ENCODE data around the gene WDR59. TPM values are rescaled to one million over a fixed set of nuclear protein-coding genes. Genes with fewer than 3 reads are reported as not detected.
A peak's percentile ranks its signal among the peaks of the same experiment; 100 is the strongest.

The WDR59 gene
- total RNA-seq, 2 experiments from 2014 or later = 26.3 to 80.3 TPM

DNA sequence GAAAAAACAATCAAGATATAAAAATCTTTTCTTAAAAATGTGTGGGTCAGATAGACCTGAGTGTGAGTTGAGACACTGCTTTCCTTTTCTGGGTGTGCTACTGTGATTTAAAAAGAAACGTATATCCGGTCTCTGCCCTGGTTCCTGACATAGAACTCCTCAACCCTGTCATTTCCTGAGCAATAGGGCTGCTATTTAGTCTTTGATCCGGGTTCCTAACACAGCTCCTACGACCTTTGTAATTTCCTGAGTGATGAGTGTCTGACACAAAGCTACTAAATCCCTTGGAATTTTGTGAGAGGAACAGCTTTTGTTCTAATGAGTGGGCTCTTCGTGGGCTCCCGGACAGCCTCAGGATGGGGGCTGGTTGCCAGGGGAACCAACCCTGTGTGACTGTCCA, 116.4 kb downstream of the WDR59 start:
- Histone ChIP-seq H3K36me3 (ENCODE audit: insufficient read depth, low read length) (peaks cover 9% of the 10 kb centered on the region; the same call in 1 of the 2 replicates), H3K27ac (ENCODE audit: low read depth, low read length, poor library complexity, severe bottlenecking) (peak overlapping the region; percentile 58), H3K9me2 (ENCODE audit: insufficient read depth, low read length) (no peaks in the 10 kb centered on the region), H3K9me3 (ENCODE audit: low read length) (no peaks in the 10 kb centered on the region), H3K4me1 (ENCODE audit: insufficient read depth, low read length, poor library complexity, severe bottlenecking) (peaks cover 20% of the 10 kb centered on the region), H3K4me3 (ENCODE audit: low read depth, low read length, poor library complexity, severe bottlenecking) (peak overlapping the region; percentile 8), H2AFZ (ENCODE audit: low read length) (peak overlapping the region; percentile 30; the same call in 1 of the 2 replicates), H3K4me2 (ENCODE audit: low read length) (peak overlapping the region; percentile 39), H3K79me2 (ENCODE audit: insufficient read depth, low read depth, low read length) (no peaks in the 10 kb centered on the region), H4K20me1 (ENCODE audit: insufficient read depth, low read length) (no peaks in the 10 kb centered on the region)
- no peak for TF ChIP-seq EZH2phosphoT487 (IDR thresholded peaks at IDR 0.05; ENCODE audit: borderline replicate concordance, low read depth, low read length)
- TF ChIP-seq, protein P1, sequence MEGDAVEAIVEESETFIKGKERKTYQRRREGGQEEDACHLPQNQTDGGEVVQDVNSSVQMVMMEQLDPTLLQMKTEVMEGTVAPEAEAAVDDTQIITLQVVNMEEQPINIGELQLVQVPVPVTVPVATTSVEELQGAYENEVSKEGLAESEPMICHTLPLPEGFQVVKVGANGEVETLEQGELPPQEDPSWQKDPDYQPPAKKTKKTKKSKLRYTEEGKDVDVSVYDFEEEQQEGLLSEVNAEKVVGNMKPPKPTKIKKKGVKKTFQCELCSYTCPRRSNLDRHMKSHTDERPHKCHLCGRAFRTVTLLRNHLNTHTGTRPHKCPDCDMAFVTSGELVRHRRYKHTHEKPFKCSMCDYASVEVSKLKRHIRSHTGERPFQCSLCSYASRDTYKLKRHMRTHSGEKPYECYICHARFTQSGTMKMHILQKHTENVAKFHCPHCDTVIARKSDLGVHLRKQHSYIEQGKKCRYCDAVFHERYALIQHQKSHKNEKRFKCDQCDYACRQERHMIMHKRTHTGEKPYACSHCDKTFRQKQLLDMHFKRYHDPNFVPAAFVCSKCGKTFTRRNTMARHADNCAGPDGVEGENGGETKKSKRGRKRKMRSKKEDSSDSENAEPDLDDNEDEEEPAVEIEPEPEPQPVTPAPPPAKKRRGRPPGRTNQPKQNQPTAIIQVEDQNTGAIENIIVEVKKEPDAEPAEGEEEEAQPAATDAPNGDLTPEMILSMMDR (conservative IDR thresholded peaks at IDR 0.05; ENCODE audit: low read length) = no peak
- intact Hi-C loops (cut with micrococcal nuclease; ENCODE audit: unreplicated experiment) = no loop called here
- BruUV-seq (replicated peaks) = TSS peak; percentile 61
- POLR2A ChIA-PET = no interaction called here
- peak; percentile 70 for DNase-seq (ENCODE audit: low spot score)
- CTCF ChIA-PET (ENCODE audit: unreplicated experiment) = no interaction called here

DNA sequence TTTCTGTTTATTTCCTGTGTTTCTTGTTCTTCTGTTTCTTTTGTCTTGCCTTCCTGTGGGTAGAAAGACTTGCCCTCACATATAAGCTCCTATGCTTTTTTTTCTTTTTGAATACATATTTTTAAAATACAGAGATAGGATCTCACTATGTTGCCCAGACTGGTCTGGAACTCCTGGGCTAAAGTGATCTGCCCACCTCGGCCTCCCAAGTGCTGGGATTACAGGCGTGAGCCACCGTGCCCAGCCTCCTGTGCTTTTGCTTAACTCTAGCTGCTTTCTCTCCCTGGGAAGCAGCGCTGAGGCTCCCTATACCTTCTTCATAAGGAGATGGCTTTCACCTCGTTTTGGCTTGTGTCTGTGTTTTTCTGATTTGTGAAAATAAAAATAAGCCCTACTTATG, 116.9 kb downstream of the WDR59 start:
- no peak for TF ChIP-seq EZH2phosphoT487 (IDR thresholded peaks at IDR 0.05; ENCODE audit: borderline replicate concordance, low read depth, low read length)
- TF ChIP-seq, protein P1 (conservative IDR thresholded peaks at IDR 0.05; ENCODE audit: low read length) = no peak
- ChIA-PET CTCF (ENCODE audit: unreplicated experiment) (no interaction called here), POLR2A (interaction anchor here (0.6 kb wide), 1 partner anchor 310 kb away, joined by 5 read pairs; no protein-coding TSS in a partner anchor)
- Histone ChIP-seq H3K9me2 (ENCODE audit: insufficient read depth, low read length) (no peaks in the 10 kb centered on the region), H3K9me3 (ENCODE audit: low read length) (no peaks in the 10 kb centered on the region), H3K4me3 (ENCODE audit: low read depth, low read length, poor library complexity, severe bottlenecking) (peak overlapping the region; percentile 8), H2AFZ (ENCODE audit: low read length) (peak overlapping the region; percentile 30; the same call in 1 of the 2 replicates), H3K4me2 (ENCODE audit: low read length) (peak overlapping the region; percentile 39), H4K20me1 (ENCODE audit: insufficient read depth, low read length) (no peaks in the 10 kb centered on the region), H3K27ac (ENCODE audit: low read depth, low read length, poor library complexity, severe bottlenecking) (peak overlapping the region; percentile 58), H3K79me2 (ENCODE audit: insufficient read depth, low read depth, low read length) (no peaks in the 10 kb centered on the region), H3K36me3 (ENCODE audit: insufficient read depth, low read length) (peaks cover 9% of the 10 kb centered on the region; the same call in 1 of the 2 replicates), H3K4me1 (ENCODE audit: insufficient read depth, low read length, poor library complexity, severe bottlenecking) (peaks cover 24% of the 10 kb centered on the region)
- intact Hi-C loops (cut with micrococcal nuclease; ENCODE audit: unreplicated experiment) = no loop called here
- BruUV-seq (replicated peaks) = no TSS peak
- DNase-seq (ENCODE audit: low spot score) = no peak

DNA sequence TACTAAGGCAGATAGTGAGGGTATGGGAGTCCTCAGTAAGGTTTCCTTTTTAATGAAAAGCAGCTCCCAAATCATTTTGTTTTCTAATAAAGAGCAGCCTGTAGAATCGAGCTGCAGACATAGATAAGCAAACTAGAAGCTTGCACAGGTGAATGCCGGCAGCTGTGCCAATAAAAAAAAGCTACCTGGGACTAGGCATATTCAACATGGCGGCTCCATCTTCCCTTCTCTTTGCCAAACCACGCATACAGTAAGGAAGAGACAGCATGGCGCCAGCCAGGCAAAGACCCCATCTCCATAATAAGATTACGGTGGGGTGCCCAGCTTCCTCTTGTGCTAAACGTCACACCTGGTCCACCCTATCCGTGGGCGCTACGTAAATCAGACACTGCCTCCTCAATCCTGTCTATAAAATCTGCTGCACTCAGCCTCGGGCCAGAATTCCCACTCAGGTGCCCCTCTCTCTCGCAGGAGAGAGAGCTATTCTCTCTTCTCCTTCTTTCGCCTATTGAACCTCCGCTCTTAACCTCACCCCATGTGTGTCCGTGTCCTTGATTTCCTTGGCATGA, 117.6 kb downstream of the WDR59 start:
- Histone ChIP-seq H3K27ac (ENCODE audit: low read depth, low read length, poor library complexity, severe bottlenecking) (no peak overlapping the region), H3K36me3 (ENCODE audit: insufficient read depth, low read length) (peaks cover 9% of the 10 kb centered on the region; the same call in 1 of the 2 replicates), H3K9me3 (ENCODE audit: low read length) (no peaks in the 10 kb centered on the region), H3K4me1 (ENCODE audit: insufficient read depth, low read length, poor library complexity, severe bottlenecking) (peaks cover 26% of the 10 kb centered on the region), H3K79me2 (ENCODE audit: insufficient read depth, low read depth, low read length) (no peaks in the 10 kb centered on the region), H4K20me1 (ENCODE audit: insufficient read depth, low read length) (no peaks in the 10 kb centered on the region), H2AFZ (ENCODE audit: low read length) (no peak overlapping the region), H3K9me2 (ENCODE audit: insufficient read depth, low read length) (no peaks in the 10 kb centered on the region), H3K4me2 (ENCODE audit: low read length) (no peak overlapping the region), H3K4me3 (ENCODE audit: low read depth, low read length, poor library complexity, severe bottlenecking) (no peak overlapping the region)
- no TSS peak for BruUV-seq (replicated peaks)
- intact Hi-C loops (cut with micrococcal nuclease; ENCODE audit: unreplicated experiment) = no loop called here
- DNase-seq (ENCODE audit: low spot score) = no peak
- CTCF ChIA-PET (ENCODE audit: unreplicated experiment) = no interaction called here
- POLR2A ChIA-PET = interaction anchor here (0.6 kb wide), 1 partner anchor 311 kb away, joined by 5 read pairs; no protein-coding TSS in a partner anchor
- no peak for TF ChIP-seq EZH2phosphoT487 (IDR thresholded peaks at IDR 0.05; ENCODE audit: borderline replicate concordance, low read depth, low read length)
- TF ChIP-seq, protein P1 (conservative IDR thresholded peaks at IDR 0.05; ENCODE audit: low read length) = no peak
